Endodermal cell (in vitro differentiated cells): ENCODE results near the gene PPP1R16B. TPM values are rescaled to one million over a fixed set of nuclear protein-coding genes. Genes with fewer than 3 reads are reported as not detected.

Experiments used
- DNase-seq: peaks from one replicate; pipeline ENCODE4 v3.0.0-alpha.2; 2017
- H3K27ac ChIP-seq: 2 replicates; pipeline ENCODE4 v1.5.1; 2013; ENCODE audit warnings: mild to moderate bottlenecking, low read depth, low read length, moderate library complexity
- H3K27me3 ChIP-seq: 2 replicates; pipeline ENCODE4 v1.6.1; 2013; ENCODE audit warnings: mild to moderate bottlenecking, low read length, moderate library complexity; ENCODE audit not compliant: insufficient read depth, control insufficient read depth, poor library complexity, severe bottlenecking
- H3K36me3 ChIP-seq: 2 replicates; pipeline ENCODE4 v1.7.0; 2013; ENCODE audit warnings: mild to moderate bottlenecking, low read length, moderate library complexity; ENCODE audit not compliant: control insufficient read depth, insufficient read depth
- H3K4me1 ChIP-seq: one replicate; pipeline ENCODE4 v1.7.0; 2013; ENCODE audit warnings: low read length; ENCODE audit not compliant: control insufficient read depth, insufficient read depth
- H3K4me3 ChIP-seq: 2 replicates; pipeline ENCODE4 v1.5.1; 2013; ENCODE audit warnings: mild to moderate bottlenecking, low read length, moderate library complexity
- H3K9ac ChIP-seq: 2 replicates; pipeline ENCODE4 v1.6.1; 2013; ENCODE audit warnings: mild to moderate bottlenecking, low read length, moderate library complexity; ENCODE audit not compliant: poor library complexity, severe bottlenecking; ENCODE audit errors: extremely low read depth
- H3K9me3 ChIP-seq: 2 replicates; pipeline ENCODE4 v1.6.1; 2013; ENCODE audit warnings: mild to moderate bottlenecking, low read length, moderate library complexity; ENCODE audit not compliant: control insufficient read depth
- H3K27ac Mint-ChIP-seq: 2 replicates; pipeline ENCODE4 v1.8.0; 2020; ENCODE audit warnings: mixed read lengths
- H3K27me3 Mint-ChIP-seq: 2 replicates; pipeline ENCODE4 v1.8.0; 2021; ENCODE audit warnings: mild to moderate bottlenecking, mixed read lengths; ENCODE audit not compliant: insufficient read depth
- H3K36me3 Mint-ChIP-seq: 2 replicates; pipeline ENCODE4 v1.8.0; 2020; ENCODE audit warnings: low read depth, mixed read lengths
- H3K4me1 Mint-ChIP-seq: 2 replicates; pipeline ENCODE4 v1.8.0; 2020; ENCODE audit warnings: mixed read lengths
- H3K4me3 Mint-ChIP-seq: 2 replicates; pipeline ENCODE4 v1.8.0; 2020; ENCODE audit warnings: mild to moderate bottlenecking, moderate library complexity, mixed read lengths
- H3K9me3 Mint-ChIP-seq: 2 replicates; pipeline ENCODE4 v1.8.0; 2020; ENCODE audit warnings: mild to moderate bottlenecking, mixed read lengths
- CTCF ChIP-seq: fragments of 200-600 bp; sonication (generic); conservative IDR thresholded peaks from 2 replicates; pipeline ENCODE4 v1.5.0; 2021; ENCODE audit warnings: antibody characterized with exemption, mild to moderate bottlenecking
- WGBS, 2 experiments: methylation state at CpG; one replicate each; pipeline versions ENCODE4 v1.1.5 to v1.1.7; 2013; ENCODE audit warnings: missing lambda C conversion rate in 2 of 2, mixed read lengths in 1 of 2; ENCODE audit not compliant: insufficient coverage in 1 of 2, insufficient read length in 1 of 2; 5-methylcytosine and 5-hydroxymethylcytosine counted together
- total RNA-seq, 2 donors: library from RNA; stranded (reverse); fragmentation: NEBNext Ultra II Directional in 1 of 2; extraction: Animal tissue kit (Norgen Biotek cat#: 25700) in 1 of 2; gene quantifications; 2 replicates in 1 of 2; 3 replicates in 1 of 2; pipeline ENCODE4 v1.2.1, GENCODE V29; 2021

The PPP1R16B gene
- total RNA-seq, 2 donors from 2014 or later, result 6.7 to 15.3 TPM

- Histone ChIP-seq H3K4me3 (no peak overlapping the region), H3K27me3 (no peaks in the 10 kb centered on the region), H3K9ac (no peak overlapping the region), H3K36me3 (peaks cover 64% of the 10 kb centered on the region), H3K4me1 (no peaks in the 10 kb centered on the region), H3K27ac (no peak overlapping the region), H3K9me3 (peaks cover 16% of the 10 kb centered on the region)
- WGBS, 2 experiments, result 94 to 95% methylated on average over 11 to 13 of the region's 13 CpGs
- no peak for DNase-seq
- Mint-ChIP-seq H3K36me3 (peaks cover 56% of the 10 kb centered on the region), H3K4me1 (no peaks in the 10 kb centered on the region), H3K4me3 (no peak overlapping the region), H3K9me3 (no peaks in the 10 kb centered on the region), H3K27me3 (no peaks in the 10 kb centered on the region), H3K27ac (no peak overlapping the region)
- no peak for TF ChIP-seq CTCF
Measured at GRCh38 chr20:38900606-38901005, 95.1 kb downstream of the PPP1R16B start.

GRCh38 chr20:38902601-38903000 is 97.1 kb downstream of the PPP1R16B start:
- no peaks in the 10 kb centered on the region for H3K4me1 Mint-ChIP-seq
- peaks cover 62% of the 10 kb centered on the region for H3K36me3 Mint-ChIP-seq
- no peak overlapping the region for H3K27ac ChIP-seq
- peaks cover 16% of the 10 kb centered on the region for H3K9me3 ChIP-seq
- H3K27me3 ChIP-seq, result no peaks in the 10 kb centered on the region
- no peak for TF ChIP-seq CTCF
- H3K4me3 ChIP-seq, result no peak overlapping the region
- no peak for DNase-seq
- 94 to 96% methylated on average over 5 to 8 of the region's 8 CpGs for WGBS, 2 experiments
- no peak overlapping the region for H3K27ac Mint-ChIP-seq
- no peaks in the 10 kb centered on the region for H3K4me1 ChIP-seq
- no peak overlapping the region for H3K4me3 Mint-ChIP-seq
- no peak overlapping the region for H3K9ac ChIP-seq
- H3K9me3 Mint-ChIP-seq, result no peaks in the 10 kb centered on the region
- H3K27me3 Mint-ChIP-seq, result no peaks in the 10 kb centered on the region
- H3K36me3 ChIP-seq, result peaks cover 75% of the 10 kb centered on the region

- H3K36me3 Mint-ChIP-seq, result peaks cover 63% of the 10 kb centered on the region
- no peaks in the 10 kb centered on the region for H3K9me3 Mint-ChIP-seq
- H3K27ac Mint-ChIP-seq, result no peak overlapping the region
- no peak for DNase-seq
- H3K9me3 ChIP-seq, result peaks cover 16% of the 10 kb centered on the region
- H3K4me1 ChIP-seq, result no peaks in the 10 kb centered on the region
- no peak overlapping the region for H3K9ac ChIP-seq
- WGBS, 2 experiments, result 56 to 57% methylated on average over 5 of the region's 5 CpGs
- peaks cover 75% of the 10 kb centered on the region for H3K36me3 ChIP-seq
- no peak overlapping the region for H3K4me3 ChIP-seq
- H3K27ac ChIP-seq, result no peak overlapping the region
- H3K27me3 ChIP-seq, result no peaks in the 10 kb centered on the region
- TF ChIP-seq CTCF, result no peak
- no peaks in the 10 kb centered on the region for H3K4me1 Mint-ChIP-seq
- H3K27me3 Mint-ChIP-seq, result no peaks in the 10 kb centered on the region
- H3K4me3 Mint-ChIP-seq, result no peak overlapping the region
Measured at GRCh38 chr20:38903335-38903734, 97.8 kb downstream of the PPP1R16B start.
